Measurements from ENCODE around the gene MLLT6. TPM values are rescaled to one million over a fixed set of nuclear protein-coding genes. Genes with fewer than 3 reads are reported as not detected.

Gene MLLT6
- total and polyA plus RNA-seq, 2 of the 4 experiments (the other 2 are of a cell fraction): 7.2 to 21.2 TPM

GRCh38 chr17:38720941-38721340 is 15.9 kb downstream of the MLLT6 start:
- no peaks in the 10 kb centered on the region for H3K9me1 ChIP-seq (ENCODE audit: insufficient read depth, low read length)
- dilution Hi-C loops (cut with HindIII; ENCODE audit: low sequenced_read_pairs, unreplicated experiment): no loop called here
- no peak overlapping the region for H2BK20ac ChIP-seq (ENCODE audit: low read depth, low read length)
- BruUV-seq (replicated peaks): no TSS peak
- DNase-seq (no peak), ATAC-seq (ENCODE audit: low read depth) (no peak)
- H2AFZ ChIP-seq (replicated peaks; ENCODE audit: low read length, poor library complexity): no peak overlapping the region
- H3K14ac ChIP-seq (replicated peaks; ENCODE audit: low read depth, low read length): no peak overlapping the region
- H3K4me1 ChIP-seq (ENCODE audit: control insufficient read depth, insufficient read depth, low read length): no peaks in the 10 kb centered on the region; the same call in 1 of the 2 replicates
- H3K9ac ChIP-seq (ENCODE audit: low read depth, low read length): no peak overlapping the region
- H3K4me2 ChIP-seq (ENCODE audit: low read depth, low read length): no peak overlapping the region
- H3K36me3 ChIP-seq (ENCODE audit: control insufficient read depth, insufficient read depth, low read length): peaks cover 50% of the 10 kb centered on the region
- CTCF ChIA-PET: no interaction called here
- TF ChIP-seq RAD21 (IDR thresholded peaks at IDR 0.05; ENCODE audit: low read length) (no peak), CTCF (conservative IDR thresholded peaks at IDR 0.05; ENCODE audit: low read depth, low read length) (no peak), ELK1 (IDR thresholded peaks at IDR 0.05; ENCODE audit: borderline replicate concordance, low read depth, low read length) (no peak), FOS (IDR thresholded peaks at IDR 0.05; ENCODE audit: low read depth, low read length) (no peak), MAFK (IDR thresholded peaks at IDR 0.05; ENCODE audit: low read depth, low read length) (no peak), CEBPB (IDR thresholded peaks at IDR 0.05; ENCODE audit: low read depth, low read length) (no peak), CHD1 (IDR thresholded peaks at IDR 0.05; ENCODE audit: low read depth, low read length) (no peak), RCOR1 (IDR thresholded peaks at IDR 0.05; ENCODE audit: insufficient replicate concordance, low read length) (no peak), MAZ (IDR thresholded peaks at IDR 0.05; ENCODE audit: borderline replicate concordance, low read depth, low read length) (no peak), RFX5 (IDR thresholded peaks at IDR 0.05; ENCODE audit: low read depth, low read length) (no peak)
- TF ChIP-seq, protein P1, sequence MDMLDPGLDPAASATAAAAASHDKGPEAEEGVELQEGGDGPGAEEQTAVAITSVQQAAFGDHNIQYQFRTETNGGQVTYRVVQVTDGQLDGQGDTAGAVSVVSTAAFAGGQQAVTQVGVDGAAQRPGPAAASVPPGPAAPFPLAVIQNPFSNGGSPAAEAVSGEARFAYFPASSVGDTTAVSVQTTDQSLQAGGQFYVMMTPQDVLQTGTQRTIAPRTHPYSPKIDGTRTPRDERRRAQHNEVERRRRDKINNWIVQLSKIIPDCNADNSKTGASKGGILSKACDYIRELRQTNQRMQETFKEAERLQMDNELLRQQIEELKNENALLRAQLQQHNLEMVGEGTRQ (IDR thresholded peaks at IDR 0.05; ENCODE audit: low read depth, low read length): no peak
- no peak overlapping the region for H3K4ac ChIP-seq (ENCODE audit: low read depth, low read length)
- no peak overlapping the region for H4K8ac ChIP-seq (ENCODE audit: low read depth in 2 of 2, low read length in 2 of 2)
- H2AK9ac ChIP-seq (replicated peaks; ENCODE audit: low read depth, low read length, poor library complexity): no peak overlapping the region
- H4K5ac ChIP-seq (ENCODE audit: low read depth, low read length): no peak overlapping the region
- no peak overlapping the region for H2BK120ac ChIP-seq (ENCODE audit: low read depth, low read length)
- H3K27me3 ChIP-seq (ENCODE audit: control insufficient read depth, insufficient read depth, low read length): no peaks in the 10 kb centered on the region
- WGBS, 2 experiments (ENCODE audit: extremely low coverage in 2 of 2, insufficient read length in 1 of 2): 93% methylated on average over 3 of the region's 6 CpGs; no CpG with 5 or more reads in 1 of the 2 experiments
- no peak overlapping the region for H3K23ac ChIP-seq (ENCODE audit: low read depth, low read length)
- POLR2A ChIA-PET (ENCODE audit: unreplicated experiment): no interaction called here
- H4K20me1 ChIP-seq (ENCODE audit: insufficient read depth, low read length): no peaks in the 10 kb centered on the region
- no peak overlapping the region for H3K56ac ChIP-seq (ENCODE audit: extremely low read depth, insufficient read depth, low read length)
- no peak overlapping the region for H2AK5ac ChIP-seq (ENCODE audit: low read depth, low read length)
- H2BK15ac ChIP-seq (ENCODE audit: low read depth, low read length): no peak overlapping the region
- no peak overlapping the region for H3K18ac ChIP-seq (ENCODE audit: low read depth, low read length)
- no peaks in the 10 kb centered on the region for H3K79me1 ChIP-seq (ENCODE audit: low read depth in 1 of 2, low read length in 2 of 2)
- H2BK5ac ChIP-seq (ENCODE audit: low read depth, low read length, poor library complexity, severe bottlenecking): no peak overlapping the region
- intact Hi-C loops (cut with micrococcal nuclease): no loop called here
- in situ Hi-C loops (cut with MboI; ENCODE audit: low sequenced_read_pairs): no loop called here
- H4K91ac ChIP-seq (ENCODE audit: insufficient read depth, low read depth, low read length): no peak overlapping the region
- H3K9me3 ChIP-seq (ENCODE audit: control insufficient read depth, insufficient read depth, low read length): no peaks in the 10 kb centered on the region
- H3K4me3 ChIP-seq (ENCODE audit: insufficient read depth, low read depth, low read length): no peak overlapping the region
- H3K27ac ChIP-seq (ENCODE audit: insufficient read depth, low read length): no peak overlapping the region
